CD14-positive monocyte (primary cell): ENCODE results near the gene MICALL2. TPM values are rescaled to one million over a fixed set of nuclear protein-coding genes. Genes with fewer than 3 reads are reported as not detected.
A peak's percentile ranks its signal among the peaks of the same experiment; 100 is the strongest.

Experiments used
- DNase-seq, 3 donors: peaks; one replicate each; pipeline ENCODE4 v3.0.0-alpha.2; 2011 to 2022
- H2AFZ ChIP-seq: 2 replicates; pipeline ENCODE4 v1.6.0; 2012; ENCODE audit warnings: mild to moderate bottlenecking, low read depth, low read length, inconsistent platforms; ENCODE audit not compliant: insufficient read depth, poor library complexity, severe bottlenecking
- H3K27ac ChIP-seq, 2 donors: 1 replicate in 1 of 2; 2 replicates in 1 of 2; pipeline ENCODE4 v1.5.1; 2012 to 2013; ENCODE audit warnings: low read length in 2 of 2, control low read depth in 1 of 2, inconsistent platforms in 1 of 2, low read depth in 1 of 2, mild to moderate bottlenecking in 1 of 2
- H3K27me3 ChIP-seq, 2 donors: one replicate each; pipeline versions ENCODE4 v1.6.0 to v1.6.1; 2011 to 2013; ENCODE audit warnings: low read length in 2 of 2; ENCODE audit not compliant: control insufficient read depth in 2 of 2, insufficient read depth in 2 of 2
- H3K36me3 ChIP-seq, 2 donors: replicated peaks in 1 of 2; 1 replicate in 1 of 2; 2 replicates in 1 of 2; pipeline versions ENCODE4 v1.5.1 to v1.6.1; 2012 to 2013; ENCODE audit warnings: low read length in 2 of 2, control low read depth in 1 of 2, inconsistent platforms in 1 of 2, mild to moderate bottlenecking in 1 of 2; ENCODE audit not compliant: insufficient read depth in 2 of 2, control insufficient read depth in 1 of 2
- H3K4me1 ChIP-seq, 2 donors: 1 replicate in 1 of 2; 2 replicates in 1 of 2; pipeline versions ENCODE4 v1.5.1 to v1.6.1; 2012 to 2013; ENCODE audit warnings: low read length in 2 of 2, control low read depth in 1 of 2, inconsistent platforms in 1 of 2, mild to moderate bottlenecking in 1 of 2, moderate library complexity in 1 of 2; ENCODE audit not compliant: insufficient read depth in 2 of 2, control insufficient read depth in 1 of 2
- H3K4me2 ChIP-seq: replicated peaks from 2 replicates; pipeline ENCODE3; 2012; ENCODE audit warnings: low read length, moderate library complexity, mild to moderate bottlenecking; ENCODE audit not compliant: poor library complexity, severe bottlenecking; ENCODE audit errors: extremely low read depth
- H3K4me3 ChIP-seq, 3 experiments: fragments of 200-600 bp in 1 of 3; sonication (generic) in 1 of 3; replicated peaks in 1 of 3; 1 replicate in 2 of 3; 2 replicates in 1 of 3; pipeline ENCODE4 v1.5.1; 2011 to 2013; ENCODE audit warnings: low read length in 3 of 3, mild to moderate bottlenecking in 3 of 3, control low read depth in 2 of 3, low read depth in 2 of 3, inconsistent platforms in 1 of 3, moderate library complexity in 1 of 3
- H3K79me2 ChIP-seq: 2 replicates; pipeline ENCODE4 v1.6.0; 2012; ENCODE audit warnings: mild to moderate bottlenecking, control low read depth, inconsistent platforms, low read length, moderate library complexity; ENCODE audit not compliant: insufficient read depth
- H3K9ac ChIP-seq: 2 replicates; pipeline ENCODE4 v1.6.0; 2017; ENCODE audit warnings: low read length, mild to moderate bottlenecking; ENCODE audit not compliant: insufficient read depth, poor library complexity, severe bottlenecking
- H3K9me3 ChIP-seq, 2 donors: replicated peaks in 1 of 2; 1 replicate in 1 of 2; 2 replicates in 1 of 2; pipeline versions ENCODE4 v1.5.1 to v1.6.1; 2012 to 2013; ENCODE audit warnings: low read length in 2 of 2, control low read depth in 1 of 2; ENCODE audit not compliant: control insufficient read depth in 1 of 2, insufficient read depth in 1 of 2
- H4K20me1 ChIP-seq: 2 replicates; pipeline ENCODE4 v1.6.0; 2012; ENCODE audit warnings: mild to moderate bottlenecking, low read length, control low read depth, moderate library complexity; ENCODE audit not compliant: insufficient read depth
- H3K27ac Mint-ChIP-seq, 7 donors: one replicate each; pipeline ENCODE4 v1.8.0; 2020; ENCODE audit warnings: mild to moderate bottlenecking in 7 of 7, mixed read lengths in 7 of 7, moderate library complexity in 6 of 7, inconsistent platforms in 2 of 7
- H3K27me3 Mint-ChIP-seq, 3 donors: one replicate each; pipeline ENCODE4 v1.8.0; 2021 to 2022; ENCODE audit warnings: low read depth in 3 of 3, mild to moderate bottlenecking in 3 of 3, mixed read lengths in 3 of 3, moderate library complexity in 3 of 3, inconsistent platforms in 1 of 3
- H3K36me3 Mint-ChIP-seq, 2 donors: one replicate each; pipeline ENCODE4 v1.8.0; 2020; ENCODE audit warnings: mixed read lengths in 2 of 2, inconsistent platforms in 1 of 2, mild to moderate bottlenecking in 1 of 2
- H3K4me1 Mint-ChIP-seq: one replicate; pipeline ENCODE4 v1.8.0; 2020; ENCODE audit warnings: mild to moderate bottlenecking, mixed read lengths
- H3K4me3 Mint-ChIP-seq, 2 donors: one replicate each; pipeline ENCODE4 v1.8.0; 2020; ENCODE audit warnings: mild to moderate bottlenecking in 2 of 2, mixed read lengths in 2 of 2, moderate library complexity in 1 of 2
- H3K9me3 Mint-ChIP-seq, 7 donors: one replicate each; pipeline ENCODE4 v1.8.0; 2020 to 2022; ENCODE audit warnings: mixed read lengths in 7 of 7, mild to moderate bottlenecking in 6 of 7, moderate library complexity in 6 of 7, inconsistent platforms in 2 of 7
- WGBS: methylation state at CpG from one replicate; pipeline ENCODE4 v1.1.5; 2013; ENCODE audit warnings: missing lambda C conversion rate; ENCODE audit not compliant: insufficient coverage; 5-methylcytosine and 5-hydroxymethylcytosine counted together
- intact Hi-C, 2 donors: fragments of 100-400 bp; cut with micrococcal nuclease; formaldehyde crosslinking; loops; one replicate each; pipeline versions ENCODE4 v1.15.0 to v1.15.1; 2023
- polyA plus RNA-seq, 3 donors: library from polyadenylated mRNA; depleted of rRNA in 1 of 3; unstranded in 2 of 3; stranded (reverse) in 1 of 3; fragments of 300-500 nt in 2 of 3; fragments of >200 nt in 1 of 3; fragmentation: Illumina TruSeq in 2 of 3; gene quantifications; 1 replicate in 2 of 3; 2 replicates in 1 of 3; pipeline ENCODE4 v1.2.3, GENCODE V29; 2012 to 2021
- TF ChIP-seq, protein P1 (sequence below): fragments of 200-600 bp; IDR thresholded peaks from one replicate; pipeline ENCODE4 v1.8.0; 2022; ENCODE audit warnings: antibody characterized with exemption, mild to moderate bottlenecking

Gene MICALL2
- polyA plus RNA-seq, 3 donors, result 0.14 to 7.2 (median 0.72) TPM

DNA sequence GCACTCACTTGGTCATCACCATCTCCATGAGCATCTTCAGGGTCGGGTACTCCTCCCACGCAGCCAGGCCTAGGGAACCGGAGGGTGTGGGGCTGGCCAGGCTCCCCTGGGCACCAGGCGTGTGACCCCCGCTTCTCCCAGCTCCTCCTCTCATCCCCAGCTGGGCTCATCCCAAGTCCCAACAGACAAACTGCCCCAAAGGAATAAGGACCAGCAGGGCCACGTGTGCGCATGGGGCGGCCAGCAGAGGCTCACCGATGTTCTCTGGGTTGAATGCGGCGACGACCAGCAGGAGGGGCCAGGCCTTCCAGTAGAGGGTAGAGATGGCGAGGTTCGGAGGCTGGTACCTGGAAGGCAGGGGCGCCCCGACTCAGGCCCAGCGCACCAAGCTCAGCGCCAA, 30.1 kb upstream of the MICALL2 start:
- intact Hi-C loops, result no loop called here
- Histone ChIP-seq H3K4me1 (no peaks in the 10 kb centered on the region), H3K36me3 (peaks cover 84 to 97% of the 10 kb centered on the region in 2 donors), H3K27me3 (no peaks in the 10 kb centered on the region), H3K79me2 (no peaks in the 10 kb centered on the region), H3K9me3 (no peaks in the 10 kb centered on the region), H3K27ac (no peak overlapping the region), H4K20me1 (peaks cover 14% of the 10 kb centered on the region), H2AFZ (no peak overlapping the region), H3K9ac (no peak overlapping the region), H3K4me2 (no peak overlapping the region), H3K4me3 (no peak overlapping the region)
- peaks cover 0 to under 1% (median 0%) of the 10 kb centered on the region in 7 donors for H3K9me3 Mint-ChIP-seq
- WGBS, result 98% methylated on average over 16 of the region's 18 CpGs
- DNase-seq, result no peak
- TF ChIP-seq, protein P1, sequence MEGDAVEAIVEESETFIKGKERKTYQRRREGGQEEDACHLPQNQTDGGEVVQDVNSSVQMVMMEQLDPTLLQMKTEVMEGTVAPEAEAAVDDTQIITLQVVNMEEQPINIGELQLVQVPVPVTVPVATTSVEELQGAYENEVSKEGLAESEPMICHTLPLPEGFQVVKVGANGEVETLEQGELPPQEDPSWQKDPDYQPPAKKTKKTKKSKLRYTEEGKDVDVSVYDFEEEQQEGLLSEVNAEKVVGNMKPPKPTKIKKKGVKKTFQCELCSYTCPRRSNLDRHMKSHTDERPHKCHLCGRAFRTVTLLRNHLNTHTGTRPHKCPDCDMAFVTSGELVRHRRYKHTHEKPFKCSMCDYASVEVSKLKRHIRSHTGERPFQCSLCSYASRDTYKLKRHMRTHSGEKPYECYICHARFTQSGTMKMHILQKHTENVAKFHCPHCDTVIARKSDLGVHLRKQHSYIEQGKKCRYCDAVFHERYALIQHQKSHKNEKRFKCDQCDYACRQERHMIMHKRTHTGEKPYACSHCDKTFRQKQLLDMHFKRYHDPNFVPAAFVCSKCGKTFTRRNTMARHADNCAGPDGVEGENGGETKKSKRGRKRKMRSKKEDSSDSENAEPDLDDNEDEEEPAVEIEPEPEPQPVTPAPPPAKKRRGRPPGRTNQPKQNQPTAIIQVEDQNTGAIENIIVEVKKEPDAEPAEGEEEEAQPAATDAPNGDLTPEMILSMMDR, result no peak
- H3K4me3 Mint-ChIP-seq, result no peak overlapping the region
- no peaks in the 10 kb centered on the region for H3K27me3 Mint-ChIP-seq
- peak overlapping the region in 1 of 7 donors; percentile 15 for H3K27ac Mint-ChIP-seq
- no peaks in the 10 kb centered on the region for H3K4me1 Mint-ChIP-seq
- H3K36me3 Mint-ChIP-seq, result peaks cover 74 to 90% of the 10 kb centered on the region in 2 donors

DNA sequence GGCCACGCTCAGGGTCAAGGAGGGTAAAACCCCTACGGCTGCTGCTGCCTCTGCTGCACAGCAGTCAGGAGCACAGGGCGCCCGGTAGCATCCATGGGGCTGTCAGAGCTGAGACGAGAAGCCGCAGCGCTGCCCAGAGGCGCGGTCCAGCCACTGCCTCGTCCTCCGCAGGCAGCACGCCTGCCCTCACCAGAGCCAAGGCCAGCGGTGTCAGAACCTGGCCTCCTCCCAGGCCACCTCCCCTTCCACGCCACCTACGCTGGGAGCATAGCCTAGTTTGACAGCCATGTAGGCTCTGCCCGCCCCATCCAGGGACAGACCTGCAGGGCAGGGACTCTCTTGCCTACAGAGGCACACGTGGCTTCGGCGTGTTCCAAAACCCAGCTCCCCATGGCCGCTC, 28.7 kb upstream of the MICALL2 start:
- no peaks in the 10 kb centered on the region for H3K27me3 Mint-ChIP-seq
- no peak overlapping the region for H3K9ac ChIP-seq
- no peaks in the 10 kb centered on the region for H3K4me1 ChIP-seq
- intact Hi-C loops, result no loop called here
- H3K36me3 ChIP-seq, result peaks cover 84 to 97% of the 10 kb centered on the region in 2 donors
- H3K79me2 ChIP-seq, result no peaks in the 10 kb centered on the region
- H3K27ac ChIP-seq, result no peak overlapping the region
- H3K4me3 Mint-ChIP-seq, result peak overlapping the region in 1 of 2 donors; percentile 39
- no peaks in the 10 kb centered on the region for H3K27me3 ChIP-seq
- peak overlapping the region in 1 of 7 donors; percentile 15 for H3K27ac Mint-ChIP-seq
- H3K9me3 ChIP-seq, result no peaks in the 10 kb centered on the region
- H3K4me2 ChIP-seq, result no peak overlapping the region
- no peak for DNase-seq
- no peak overlapping the region for H3K4me3 ChIP-seq
- no peak overlapping the region for H2AFZ ChIP-seq
- peaks cover 80 to 91% of the 10 kb centered on the region in 2 donors for H3K36me3 Mint-ChIP-seq
- peaks cover 0 to 1% (median 0%) of the 10 kb centered on the region in 7 donors for H3K9me3 Mint-ChIP-seq
- peaks cover 14% of the 10 kb centered on the region for H4K20me1 ChIP-seq
- 92% methylated on average over 17 of the region's 20 CpGs for WGBS
- TF ChIP-seq, protein P1, result no peak
- no peaks in the 10 kb centered on the region for H3K4me1 Mint-ChIP-seq
